ENCODE data around the gene OR51T1.
"Not testable (repeated sequence)": the region's sequence is repeated elsewhere in the genome, so short reads cannot be mapped to it uniquely, and the experiment has no call there.

Gene OR51T1

DNA sequence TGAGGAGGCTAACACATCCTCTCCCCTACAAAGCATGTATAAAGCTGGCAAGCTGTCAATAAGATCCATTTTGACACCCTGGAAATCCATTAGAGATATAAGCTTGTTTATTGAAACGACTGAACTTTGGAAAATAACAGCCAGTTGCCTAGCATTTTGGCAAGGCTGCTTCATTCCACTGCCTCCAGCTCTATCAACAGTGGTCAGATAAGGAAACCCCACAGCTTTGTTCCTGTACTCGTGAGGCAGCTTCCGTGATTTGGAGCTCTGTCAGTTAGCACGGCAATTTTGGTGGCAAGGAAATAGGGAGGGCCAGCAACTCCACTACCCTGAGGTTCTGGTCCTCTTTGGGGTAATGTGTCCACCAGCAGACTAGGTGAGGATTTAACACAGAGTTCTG, 30.7 kb upstream of the OR51T1 start:
- Histone ChIP-seq H3K4me3 (ENCODE audit: low read depth, low read length) (no peak overlapping the region), H3K9me3 (ENCODE audit: control insufficient read depth, insufficient read depth, low read depth, low read length) (no peaks in the 10 kb centered on the region), H3K27ac (ENCODE audit: extremely low read depth, low read depth, low read length) (no peak overlapping the region), H3K36me3 (ENCODE audit: control insufficient read depth in 2 of 2, insufficient read depth in 1 of 2, low read length in 2 of 2) (no peaks in the 10 kb centered on the region), H3K4me1 (ENCODE audit: control insufficient read depth, insufficient read depth, low read length) (no peaks in the 10 kb centered on the region)
- CTCF ChIA-PET = no interaction called here
- POLR2A ChIA-PET = no interaction called here
- no peak for TF ChIP-seq MYNN (tag by site-specific recombination; IDR thresholded peaks at IDR 0.05; ENCODE audit: borderline replicate concordance)
- no peak for TF ChIP-seq ZNF658 (tag by site-specific recombination; IDR thresholded peaks at IDR 0.05)
- TF ChIP-seq ZFHX2 (tag by site-specific recombination; conservative IDR thresholded peaks at IDR 0.05) = no peak
- TF ChIP-seq, protein P1, sequence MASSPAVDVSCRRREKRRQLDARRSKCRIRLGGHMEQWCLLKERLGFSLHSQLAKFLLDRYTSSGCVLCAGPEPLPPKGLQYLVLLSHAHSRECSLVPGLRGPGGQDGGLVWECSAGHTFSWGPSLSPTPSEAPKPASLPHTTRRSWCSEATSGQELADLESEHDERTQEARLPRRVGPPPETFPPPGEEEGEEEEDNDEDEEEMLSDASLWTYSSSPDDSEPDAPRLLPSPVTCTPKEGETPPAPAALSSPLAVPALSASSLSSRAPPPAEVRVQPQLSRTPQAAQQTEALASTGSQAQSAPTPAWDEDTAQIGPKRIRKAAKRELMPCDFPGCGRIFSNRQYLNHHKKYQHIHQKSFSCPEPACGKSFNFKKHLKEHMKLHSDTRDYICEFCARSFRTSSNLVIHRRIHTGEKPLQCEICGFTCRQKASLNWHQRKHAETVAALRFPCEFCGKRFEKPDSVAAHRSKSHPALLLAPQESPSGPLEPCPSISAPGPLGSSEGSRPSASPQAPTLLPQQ (tag by site-specific recombination; IDR thresholded peaks at IDR 0.05) = no peak
- TF ChIP-seq ZNF19 (tag by site-specific recombination; IDR thresholded peaks at IDR 0.05; ENCODE audit: low read depth) = no peak
- TF ChIP-seq, protein P2, sequence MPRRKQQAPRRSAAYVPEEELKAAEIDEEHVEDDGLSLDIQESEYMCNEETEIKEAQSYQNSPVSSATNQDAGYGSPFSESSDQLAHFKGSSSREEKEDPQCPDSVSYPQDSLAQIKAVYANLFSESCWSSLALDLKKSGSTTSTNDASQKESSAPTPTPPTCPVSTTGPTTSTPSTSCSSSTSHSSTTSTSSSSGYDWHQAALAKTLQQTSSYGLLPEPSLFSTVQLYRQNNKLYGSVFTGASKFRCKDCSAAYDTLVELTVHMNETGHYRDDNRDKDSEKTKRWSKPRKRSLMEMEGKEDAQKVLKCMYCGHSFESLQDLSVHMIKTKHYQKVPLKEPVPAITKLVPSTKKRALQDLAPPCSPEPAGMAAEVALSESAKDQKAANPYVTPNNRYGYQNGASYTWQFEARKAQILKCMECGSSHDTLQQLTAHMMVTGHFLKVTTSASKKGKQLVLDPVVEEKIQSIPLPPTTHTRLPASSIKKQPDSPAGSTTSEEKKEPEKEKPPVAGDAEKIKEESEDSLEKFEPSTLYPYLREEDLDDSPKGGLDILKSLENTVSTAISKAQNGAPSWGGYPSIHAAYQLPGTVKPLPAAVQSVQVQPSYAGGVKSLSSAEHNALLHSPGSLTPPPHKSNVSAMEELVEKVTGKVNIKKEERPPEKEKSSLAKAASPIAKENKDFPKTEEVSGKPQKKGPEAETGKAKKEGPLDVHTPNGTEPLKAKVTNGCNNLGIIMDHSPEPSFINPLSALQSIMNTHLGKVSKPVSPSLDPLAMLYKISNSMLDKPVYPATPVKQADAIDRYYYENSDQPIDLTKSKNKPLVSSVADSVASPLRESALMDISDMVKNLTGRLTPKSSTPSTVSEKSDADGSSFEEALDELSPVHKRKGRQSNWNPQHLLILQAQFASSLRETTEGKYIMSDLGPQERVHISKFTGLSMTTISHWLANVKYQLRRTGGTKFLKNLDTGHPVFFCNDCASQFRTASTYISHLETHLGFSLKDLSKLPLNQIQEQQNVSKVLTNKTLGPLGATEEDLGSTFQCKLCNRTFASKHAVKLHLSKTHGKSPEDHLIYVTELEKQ (tag by site-specific recombination; IDR thresholded peaks at IDR 0.05; ENCODE audit: borderline replicate concordance) = no peak
- TF ChIP-seq, protein P3, sequence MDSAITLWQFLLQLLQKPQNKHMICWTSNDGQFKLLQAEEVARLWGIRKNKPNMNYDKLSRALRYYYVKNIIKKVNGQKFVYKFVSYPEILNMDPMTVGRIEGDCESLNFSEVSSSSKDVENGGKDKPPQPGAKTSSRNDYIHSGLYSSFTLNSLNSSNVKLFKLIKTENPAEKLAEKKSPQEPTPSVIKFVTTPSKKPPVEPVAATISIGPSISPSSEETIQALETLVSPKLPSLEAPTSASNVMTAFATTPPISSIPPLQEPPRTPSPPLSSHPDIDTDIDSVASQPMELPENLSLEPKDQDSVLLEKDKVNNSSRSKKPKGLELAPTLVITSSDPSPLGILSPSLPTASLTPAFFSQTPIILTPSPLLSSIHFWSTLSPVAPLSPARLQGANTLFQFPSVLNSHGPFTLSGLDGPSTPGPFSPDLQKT (IDR thresholded peaks at IDR 0.05; ENCODE audit: borderline replicate concordance, low read depth, low read length) = no peak
- TF ChIP-seq ZNF311 (tag by site-specific recombination; IDR thresholded peaks at IDR 0.05; ENCODE audit: borderline replicate concordance) = no peak
- no peak for TF ChIP-seq ZNF747 (tag by site-specific recombination; IDR thresholded peaks at IDR 0.05)
- no peak for TF ChIP-seq ZNF544 (tag by site-specific recombination; IDR thresholded peaks at IDR 0.05)
- no peak for TF ChIP-seq ZNF114 (tag by site-specific recombination; IDR thresholded peaks at IDR 0.05)
- no peak for TF ChIP-seq TCF7L2 (IDR thresholded peaks at IDR 0.05; ENCODE audit: borderline replicate concordance, low read depth, low read length)
- TF ChIP-seq ZNF292 (tag by site-specific recombination; IDR thresholded peaks at IDR 0.05; ENCODE audit: borderline replicate concordance, low read depth) = no peak
- TF ChIP-seq ZNF302 (tag by site-specific recombination; IDR thresholded peaks at IDR 0.05; ENCODE audit: low read depth) = no peak
- TF ChIP-seq, protein P4, sequence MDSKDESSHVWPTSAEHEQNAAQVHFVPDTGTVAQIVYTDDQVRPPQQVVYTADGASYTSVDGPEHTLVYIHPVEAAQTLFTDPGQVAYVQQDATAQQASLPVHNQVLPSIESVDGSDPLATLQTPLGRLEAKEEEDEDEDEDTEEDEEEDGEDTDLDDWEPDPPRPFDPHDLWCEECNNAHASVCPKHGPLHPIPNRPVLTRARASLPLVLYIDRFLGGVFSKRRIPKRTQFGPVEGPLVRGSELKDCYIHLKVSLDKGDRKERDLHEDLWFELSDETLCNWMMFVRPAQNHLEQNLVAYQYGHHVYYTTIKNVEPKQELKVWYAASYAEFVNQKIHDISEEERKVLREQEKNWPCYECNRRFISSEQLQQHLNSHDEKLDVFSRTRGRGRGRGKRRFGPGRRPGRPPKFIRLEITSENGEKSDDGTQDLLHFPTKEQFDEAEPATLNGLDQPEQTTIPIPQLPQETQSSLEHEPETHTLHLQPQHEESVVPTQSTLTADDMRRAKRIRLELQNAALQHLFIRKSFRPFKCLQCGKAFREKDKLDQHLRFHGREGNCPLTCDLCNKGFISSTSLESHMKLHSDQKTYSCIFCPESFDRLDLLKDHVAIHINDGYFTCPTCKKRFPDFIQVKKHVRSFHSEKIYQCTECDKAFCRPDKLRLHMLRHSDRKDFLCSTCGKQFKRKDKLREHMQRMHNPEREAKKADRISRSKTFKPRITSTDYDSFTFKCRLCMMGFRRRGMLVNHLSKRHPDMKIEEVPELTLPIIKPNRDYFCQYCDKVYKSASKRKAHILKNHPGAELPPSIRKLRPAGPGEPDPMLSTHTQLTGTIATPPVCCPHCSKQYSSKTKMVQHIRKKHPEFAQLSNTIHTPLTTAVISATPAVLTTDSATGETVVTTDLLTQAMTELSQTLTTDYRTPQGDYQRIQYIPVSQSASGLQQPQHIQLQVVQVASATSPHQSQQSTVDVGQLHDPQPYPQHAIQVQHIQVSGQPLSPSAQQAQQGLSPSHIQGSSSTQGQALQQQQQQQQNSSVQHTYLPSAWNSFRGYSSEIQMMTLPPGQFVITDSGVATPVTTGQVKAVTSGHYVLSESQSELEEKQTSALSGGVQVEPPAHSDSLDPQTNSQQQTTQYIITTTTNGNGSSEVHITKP (tag by site-specific recombination; IDR thresholded peaks at IDR 0.05) = no peak
- TF ChIP-seq, protein P5, sequence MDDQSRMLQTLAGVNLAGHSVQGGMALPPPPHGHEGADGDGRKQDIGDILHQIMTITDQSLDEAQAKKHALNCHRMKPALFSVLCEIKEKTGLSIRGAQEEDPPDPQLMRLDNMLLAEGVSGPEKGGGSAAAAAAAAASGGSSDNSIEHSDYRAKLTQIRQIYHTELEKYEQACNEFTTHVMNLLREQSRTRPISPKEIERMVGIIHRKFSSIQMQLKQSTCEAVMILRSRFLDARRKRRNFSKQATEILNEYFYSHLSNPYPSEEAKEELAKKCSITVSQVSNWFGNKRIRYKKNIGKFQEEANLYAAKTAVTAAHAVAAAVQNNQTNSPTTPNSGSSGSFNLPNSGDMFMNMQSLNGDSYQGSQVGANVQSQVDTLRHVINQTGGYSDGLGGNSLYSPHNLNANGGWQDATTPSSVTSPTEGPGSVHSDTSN (CRISPR knock-in tag; IDR thresholded peaks at IDR 0.05) = no peak
- no peak for TF ChIP-seq ZNF155 (tag by site-specific recombination; IDR thresholded peaks at IDR 0.05)

DNA sequence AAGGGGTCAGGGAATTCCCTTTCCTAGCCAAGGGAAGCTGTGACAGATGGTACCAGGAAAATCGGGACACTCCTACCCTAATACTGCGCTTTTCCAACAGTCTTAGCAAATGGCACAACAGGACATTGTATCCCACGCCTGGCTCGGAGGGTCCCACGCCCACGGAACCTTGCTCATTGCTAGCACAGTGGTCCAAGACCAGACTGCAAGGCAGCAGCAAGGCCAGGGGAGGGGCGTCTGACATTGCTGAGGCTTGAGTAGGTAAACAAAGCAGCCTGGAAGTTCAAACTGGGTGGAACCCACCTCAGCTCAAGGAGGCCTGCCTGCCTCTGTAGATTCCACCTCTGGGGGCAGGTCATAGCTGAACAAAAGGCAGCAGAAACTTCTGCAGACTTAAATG, 27.4 kb upstream of the OR51T1 start:
- H3K27ac ChIP-seq (ENCODE audit: extremely low read depth, low read depth, low read length); H3K4me3 ChIP-seq (ENCODE audit: low read depth, low read length); POLR2A ChIA-PET; H3K9me3 ChIP-seq (ENCODE audit: control insufficient read depth, insufficient read depth, low read depth, low read length); H3K4me1 ChIP-seq (ENCODE audit: control insufficient read depth, insufficient read depth, low read length); H3K36me3 ChIP-seq (ENCODE audit: control insufficient read depth in 2 of 2, insufficient read depth in 1 of 2, low read length in 2 of 2): not testable (repeated sequence)
- CTCF ChIA-PET = interaction anchor here (0.6 kb wide), 1 partner anchor 1593 kb away, joined by 4 read pairs; no protein-coding TSS in a partner anchor
